HS-27A (cell line): ENCODE data around the gene PFKM.
"Not testable (repeated sequence)": the region's sequence is repeated elsewhere in the genome, so short reads cannot be mapped to it uniquely, and the experiment has no call there.

ENCODE experiments used
- DNase-seq: peaks from one replicate; pipeline ENCODE4 v3.0.0-alpha.2; 2012; ENCODE audit warnings: low read depth, missing footprints

PFKM gene

GRCh38 chr12:48111312-48111693 is 7.9 kb upstream of the PFKM start:
- not testable (repeated sequence) for DNase-seq

GRCh38 chr12:48115957-48116356 is 3.2 kb upstream of the PFKM start:
- no peak for DNase-seq

GRCh38 chr12:48118284-48118871 is 786 bp upstream of the PFKM start:
- no peak for DNase-seq

- peak; percentile 7 for DNase-seq
Measured at GRCh38 chr12:48119834-48120195, 651 bp downstream of the PFKM start.

- DNase-seq, result no peak
Measured at GRCh38 chr12:48121522-48121921, 2.4 kb downstream of the PFKM start.

GRCh38 chr12:48122065-48122834 is 3.1 kb downstream of the PFKM start:
- DNase-seq, result no peak

- DNase-seq, result no peak
Measured at GRCh38 chr12:48123169-48123568, 4.0 kb downstream of the PFKM start.

GRCh38 chr12:48125542-48125941 is 6.4 kb downstream of the PFKM start:
- not testable (repeated sequence) for DNase-seq

- DNase-seq, result no peak
Measured at GRCh38 chr12:48125985-48126384, 6.8 kb downstream of the PFKM start.

GRCh38 chr12:48126953-48127630 is 7.9 kb downstream of the PFKM start:
- DNase-seq, result no peak

GRCh38 chr12:48128800-48129199 is 9.6 kb downstream of the PFKM start:
- no peak for DNase-seq

- no peak for DNase-seq
Measured at GRCh38 chr12:48129376-48129775, 10.2 kb downstream of the PFKM start.

- DNase-seq, result no peak
Measured at GRCh38 chr12:48131517-48131916, 12.4 kb downstream of the PFKM start.

GRCh38 chr12:48132826-48133225 is 13.7 kb downstream of the PFKM start:
- DNase-seq, result no peak

GRCh38 chr12:48135027-48135426 is 15.9 kb downstream of the PFKM start:
- no peak for DNase-seq

GRCh38 chr12:48142818-48143674 is 23.9 kb downstream of the PFKM start:
- no peak for DNase-seq

- DNase-seq, result no peak
Measured at GRCh38 chr12:48143898-48144297, 24.7 kb downstream of the PFKM start.

- DNase-seq, result no peak
Measured at GRCh38 chr12:48145981-48146380, 26.8 kb downstream of the PFKM start.

GRCh38 chr12:48151103-48151771 is 32.1 kb downstream of the PFKM start:
- no peak for DNase-seq

GRCh38 chr12:48155786-48156185 is 36.6 kb downstream of the PFKM start:
- not testable (repeated sequence) for DNase-seq

- no peak for DNase-seq
Measured at GRCh38 chr12:48156652-48157017, 37.5 kb downstream of the PFKM start.
